A549 (cell line): Measurements from ENCODE around the gene MGME1.

Experiments
- CBX8 ChIP-seq: fragments of 200-600 bp; sonication (generic); IDR thresholded peaks from 2 replicates; pipeline ENCODE4 v1.6.1; 2016
- CHD2 ChIP-seq: fragments of 150-350 bp; IDR thresholded peaks from 2 replicates; pipeline ENCODE4 v1.6.1; 2014; ENCODE audit warnings: low read length; ENCODE audit not compliant: partially characterized antibody
- ELK1 ChIP-seq: fragments of 150-350 bp; IDR thresholded peaks from 2 replicates; pipeline ENCODE4 v1.6.1; 2014; ENCODE audit warnings: low read depth, mild to moderate bottlenecking, low read length
- EP300 ChIP-seq, 2 experiments: fragments of >200 bp; sonication (Bioruptor Twin); formaldehyde crosslinking; IDR thresholded peaks; 2 replicates in 1 of 2; 3 replicates in 1 of 2; pipeline ENCODE4 v1.6.1; 2016 to 2017
- GATA3 ChIP-seq: IDR thresholded peaks from 2 replicates; pipeline ENCODE4 v1.6.1; 2012; ENCODE audit warnings: borderline replicate concordance
- HDAC2 ChIP-seq: fragments of 200-600 bp; sonication (generic); IDR thresholded peaks from 2 replicates; pipeline ENCODE4 v1.6.1; 2016
- MYC ChIP-seq: IDR thresholded peaks from 2 replicates; pipeline ENCODE4 v1.6.1; 2012; ENCODE audit warnings: mild to moderate bottlenecking, inconsistent platforms, low read length, improper control_type of control experiment, borderline replicate concordance
- NFE2L2 ChIP-seq: fragments of 150-350 bp; conservative IDR thresholded peaks from 2 replicates; pipeline ENCODE4 v1.6.1; 2014; ENCODE audit warnings: low read length
- REST ChIP-seq: fragments of 200-600 bp; sonication (generic); IDR thresholded peaks from 2 replicates; pipeline ENCODE4 v1.6.1; 2016; ENCODE audit warnings: antibody characterized with exemption, mild to moderate bottlenecking, moderate library complexity
- TF ChIP-seq, protein P1 (sequence below): IDR thresholded peaks from 2 replicates; pipeline ENCODE4 v1.6.1; 2012
- TF ChIP-seq, protein P2 (sequence below): fragments of >200 bp; sonication (Bioruptor Twin); formaldehyde crosslinking; IDR thresholded peaks from 3 replicates; pipeline ENCODE4 v1.5.1; 2016

- TF ChIP-seq, protein P1, sequence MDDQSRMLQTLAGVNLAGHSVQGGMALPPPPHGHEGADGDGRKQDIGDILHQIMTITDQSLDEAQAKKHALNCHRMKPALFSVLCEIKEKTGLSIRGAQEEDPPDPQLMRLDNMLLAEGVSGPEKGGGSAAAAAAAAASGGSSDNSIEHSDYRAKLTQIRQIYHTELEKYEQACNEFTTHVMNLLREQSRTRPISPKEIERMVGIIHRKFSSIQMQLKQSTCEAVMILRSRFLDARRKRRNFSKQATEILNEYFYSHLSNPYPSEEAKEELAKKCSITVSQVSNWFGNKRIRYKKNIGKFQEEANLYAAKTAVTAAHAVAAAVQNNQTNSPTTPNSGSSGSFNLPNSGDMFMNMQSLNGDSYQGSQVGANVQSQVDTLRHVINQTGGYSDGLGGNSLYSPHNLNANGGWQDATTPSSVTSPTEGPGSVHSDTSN: no peak
- TF ChIP-seq, protein P2, sequence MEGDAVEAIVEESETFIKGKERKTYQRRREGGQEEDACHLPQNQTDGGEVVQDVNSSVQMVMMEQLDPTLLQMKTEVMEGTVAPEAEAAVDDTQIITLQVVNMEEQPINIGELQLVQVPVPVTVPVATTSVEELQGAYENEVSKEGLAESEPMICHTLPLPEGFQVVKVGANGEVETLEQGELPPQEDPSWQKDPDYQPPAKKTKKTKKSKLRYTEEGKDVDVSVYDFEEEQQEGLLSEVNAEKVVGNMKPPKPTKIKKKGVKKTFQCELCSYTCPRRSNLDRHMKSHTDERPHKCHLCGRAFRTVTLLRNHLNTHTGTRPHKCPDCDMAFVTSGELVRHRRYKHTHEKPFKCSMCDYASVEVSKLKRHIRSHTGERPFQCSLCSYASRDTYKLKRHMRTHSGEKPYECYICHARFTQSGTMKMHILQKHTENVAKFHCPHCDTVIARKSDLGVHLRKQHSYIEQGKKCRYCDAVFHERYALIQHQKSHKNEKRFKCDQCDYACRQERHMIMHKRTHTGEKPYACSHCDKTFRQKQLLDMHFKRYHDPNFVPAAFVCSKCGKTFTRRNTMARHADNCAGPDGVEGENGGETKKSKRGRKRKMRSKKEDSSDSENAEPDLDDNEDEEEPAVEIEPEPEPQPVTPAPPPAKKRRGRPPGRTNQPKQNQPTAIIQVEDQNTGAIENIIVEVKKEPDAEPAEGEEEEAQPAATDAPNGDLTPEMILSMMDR: peak; percentile 18; the same call in 1 of the 3 replicates
- TF ChIP-seq CBX8: no peak
- TF ChIP-seq MYC: no peak
- TF ChIP-seq NFE2L2: no peak
- no peak for TF ChIP-seq REST
- TF ChIP-seq EP300 (IDR thresholded peaks at IDR 0.05): no peak
- TF ChIP-seq HDAC2: no peak
- no peak for TF ChIP-seq GATA3
- TF ChIP-seq ELK1: no peak
- TF ChIP-seq CHD2: no peak
Observed at GRCh38 chr20:18019068-18019467, 50.2 kb downstream of the MGME1 start.
